Colonic mucosa (tissue), 4 donors: ENCODE measurements around the gene WSB2. TPM values are rescaled to one million over a fixed set of nuclear protein-coding genes. Genes with fewer than 3 reads are reported as not detected.
A peak's percentile ranks its signal among the peaks of the same experiment; 100 is the strongest.
"Not testable (repeated sequence)": the region's sequence is repeated elsewhere in the genome, so short reads cannot be mapped to it uniquely, and the experiment has no call there.

Source experiments
- DNase-seq: peaks from one replicate; pipeline ENCODE4 v3.0.0-alpha.2; 2020
- H3K27ac ChIP-seq: fragments of 200-600 bp; one replicate; pipeline ENCODE4 v1.8.0; 2021
- H3K27me3 ChIP-seq: fragments of 200-600 bp; one replicate; pipeline ENCODE4 v1.8.0; 2021
- H3K36me3 ChIP-seq: fragments of 200-600 bp; one replicate; pipeline ENCODE4 v1.8.0; 2021
- H3K4me1 ChIP-seq: fragments of 200-600 bp; one replicate; pipeline ENCODE4 v1.8.0; 2021; ENCODE audit warnings: mild to moderate bottlenecking
- H3K4me3 ChIP-seq: fragments of 200-600 bp; one replicate; pipeline ENCODE4 v1.8.0; 2021
- H3K9ac ChIP-seq, 2 donors: one replicate each; pipeline ENCODE4 v1.7.0; 2013; ENCODE audit warnings: control low read depth in 2 of 2, low read depth in 2 of 2, low read length in 2 of 2
- H3K9me3 ChIP-seq: fragments of 200-600 bp; one replicate; pipeline ENCODE4 v1.8.0; 2021
- CTCF ChIP-seq: fragments of 200-600 bp; IDR thresholded peaks from one replicate; pipeline ENCODE4 v1.8.0; 2022; ENCODE audit warnings: antibody characterized with exemption, mild to moderate bottlenecking
- intact Hi-C: fragments of 100-400 bp; cut with DNase I; formaldehyde crosslinking; loops from one replicate; pipeline ENCODE4 v1.14.1; 2022
- total RNA-seq, 2 donors: library from RNA; stranded (reverse); fragmentation: NEBNext Ultra II Directional in 1 of 2; extraction: Animal tissue kit (Norgen Biotek cat#: 25700) in 1 of 2; gene quantifications; one replicate each; pipeline ENCODE4 v1.2.1, GENCODE V29; 2021
- donor health status: healthy.
- donor health status: DM: no; HTN: no; CAD: no.
- donor health status: DM: no; HTN: no; CAD: no.

Gene WSB2
- total RNA-seq, 2 donors from 2014 or later: 99.1 to 120 TPM

- Histone ChIP-seq H3K4me3 (no peak overlapping the region), H3K27me3 (no peaks in the 10 kb centered on the region), H3K9ac (peak overlapping the region in 1 of 2 donors; percentile 61), H3K4me1 (peaks cover 4% of the 10 kb centered on the region), H3K27ac (peak overlapping the region; percentile 52), H3K9me3 (no peaks in the 10 kb centered on the region), H3K36me3 (no peaks in the 10 kb centered on the region)
- intact Hi-C loops: no loop called here
- no peak for TF ChIP-seq CTCF
- peak; percentile 66 for DNase-seq
These were observed 37.4 kb upstream of the WSB2 start for GRCh38 chr12:118098401-118098800.

- no peak for TF ChIP-seq CTCF
- no peak for DNase-seq
- Histone ChIP-seq H3K36me3 (no peaks in the 10 kb centered on the region), H3K9ac (no peak overlapping the region), H3K9me3 (no peaks in the 10 kb centered on the region), H3K4me3 (no peak overlapping the region), H3K27ac (no peak overlapping the region), H3K27me3 (no peaks in the 10 kb centered on the region), H3K4me1 (no peaks in the 10 kb centered on the region)
- intact Hi-C loops: no loop called here
These were observed 33.1 kb upstream of the WSB2 start for GRCh38 chr12:118094039-118094438.

- no peaks in the 10 kb centered on the region for H3K27me3 ChIP-seq
- no peak overlapping the region for H3K27ac ChIP-seq
- no peaks in the 10 kb centered on the region for H3K4me1 ChIP-seq
- H3K4me3 ChIP-seq: no peak overlapping the region
- DNase-seq: peak; percentile 48
- no peaks in the 10 kb centered on the region for H3K9me3 ChIP-seq
- intact Hi-C loops: no loop called here
- TF ChIP-seq CTCF: no peak
- no peaks in the 10 kb centered on the region for H3K36me3 ChIP-seq
- H3K9ac ChIP-seq: peak overlapping the region in 1 of 2 donors; percentile 34
These were observed 28.8 kb upstream of the WSB2 start for GRCh38 chr12:118089782-118090181.

- Histone ChIP-seq H3K27ac (no peak overlapping the region), H3K4me3 (no peak overlapping the region), H3K27me3 (no peaks in the 10 kb centered on the region), H3K4me1 (no peaks in the 10 kb centered on the region), H3K36me3 (no peaks in the 10 kb centered on the region), H3K9ac (no peak overlapping the region), H3K9me3 (no peaks in the 10 kb centered on the region)
- no peak for DNase-seq
- intact Hi-C loops: no loop called here
- no peak for TF ChIP-seq CTCF
These were observed 21.2 kb upstream of the WSB2 start for GRCh38 chr12:118082161-118082560.

- H3K9ac ChIP-seq, H3K27ac ChIP-seq, H3K4me1 ChIP-seq, H3K36me3 ChIP-seq, intact Hi-C loops, H3K9me3 ChIP-seq, H3K4me3 ChIP-seq, H3K27me3 ChIP-seq, DNase-seq: not testable (repeated sequence)
These were observed 20.5 kb upstream of the WSB2 start for GRCh38 chr12:118081521-118081920.

GRCh38 chr12:118073768-118074167 lies 12.8 kb upstream of the WSB2 start:
- intact Hi-C loops: no loop called here
- H3K4me1 ChIP-seq: no peaks in the 10 kb centered on the region
- H3K27me3 ChIP-seq: no peaks in the 10 kb centered on the region
- no peak overlapping the region for H3K4me3 ChIP-seq
- no peaks in the 10 kb centered on the region for H3K9me3 ChIP-seq
- no peak overlapping the region for H3K27ac ChIP-seq
- DNase-seq: no peak
- no peak for TF ChIP-seq CTCF
- no peaks in the 10 kb centered on the region for H3K36me3 ChIP-seq
- no peak overlapping the region for H3K9ac ChIP-seq
